ENCODE measurements around the gene NDUFA5.
A peak's percentile ranks its signal among the peaks of the same experiment; 100 is the strongest.
"Not testable (repeated sequence)": the region's sequence is repeated elsewhere in the genome, so short reads cannot be mapped to it uniquely, and the experiment has no call there.

The NDUFA5 gene

DNA sequence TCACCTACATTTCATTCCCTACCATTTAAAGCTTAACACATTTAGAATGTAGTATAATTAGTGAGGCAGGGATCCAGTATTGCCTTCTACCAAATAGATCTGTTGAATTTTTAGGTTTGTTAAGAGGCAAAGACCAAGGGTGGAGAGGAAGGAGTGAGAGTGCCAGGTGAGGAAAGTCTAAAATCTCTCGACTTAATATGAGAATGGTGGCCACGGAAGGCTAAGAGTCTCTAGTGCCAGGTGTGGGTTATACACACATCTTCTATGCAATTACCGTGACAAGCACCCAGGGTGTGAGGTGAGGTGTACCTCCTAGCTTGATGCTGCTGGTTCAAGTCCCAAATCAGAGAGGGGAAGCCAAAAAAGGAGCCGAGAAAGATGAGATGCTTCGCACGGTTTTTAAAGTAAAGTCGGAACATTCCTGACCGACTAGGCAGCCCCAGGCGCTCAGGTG is 23.7 kb downstream of the NDUFA5 start:
- Histone ChIP-seq H3K27me3 (replicated peaks; ENCODE audit: control insufficient read depth, insufficient read depth, low read length) (no peaks in the 10 kb centered on the region), H3K36me3 (ENCODE audit: control insufficient read depth, insufficient read depth, low read length, severe bottlenecking) (no peaks in the 10 kb centered on the region), H3K9me3 (ENCODE audit: control insufficient read depth, low read length) (no peaks in the 10 kb centered on the region), H3K4me3 (ENCODE audit: low read length) (peak overlapping the region; percentile 87), H3K4me1 (ENCODE audit: control insufficient read depth, insufficient read depth, low read length) (peaks cover 19% of the 10 kb centered on the region), H3K9ac (ENCODE audit: low read length) (peak overlapping the region; percentile 73)
- no peak for DNase-seq (ENCODE audit: low read depth)

DNA sequence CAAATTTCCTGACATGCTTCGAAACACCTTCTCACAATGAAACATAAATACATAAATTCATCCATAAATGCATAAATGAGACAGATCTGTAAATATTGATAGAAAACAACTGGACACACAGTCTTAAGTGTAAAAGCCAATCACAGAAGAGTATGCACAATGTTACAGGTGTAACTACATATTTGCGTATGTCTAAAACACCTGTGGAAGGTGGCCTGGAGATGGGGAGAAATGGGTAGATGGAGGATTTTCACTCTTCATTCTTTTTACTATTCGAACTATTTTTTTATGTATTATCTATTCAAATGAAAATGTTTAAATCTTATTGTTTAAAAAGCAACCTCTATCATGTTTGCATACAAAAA is 24.1 kb downstream of the NDUFA5 start:
- H3K4me1 ChIP-seq (ENCODE audit: control insufficient read depth, insufficient read depth, low read length), result peaks cover 15% of the 10 kb centered on the region
- DNase-seq (ENCODE audit: low read depth), result no peak
- peak overlapping the region; percentile 73 for H3K9ac ChIP-seq (ENCODE audit: low read length)
- no peaks in the 10 kb centered on the region for H3K9me3 ChIP-seq (ENCODE audit: control insufficient read depth, low read length)
- H3K36me3 ChIP-seq (ENCODE audit: control insufficient read depth, insufficient read depth, low read length, severe bottlenecking), result no peaks in the 10 kb centered on the region
- H3K27me3 ChIP-seq (replicated peaks; ENCODE audit: control insufficient read depth, insufficient read depth, low read length), result no peaks in the 10 kb centered on the region
- peak overlapping the region; percentile 87 for H3K4me3 ChIP-seq (ENCODE audit: low read length)

DNA sequence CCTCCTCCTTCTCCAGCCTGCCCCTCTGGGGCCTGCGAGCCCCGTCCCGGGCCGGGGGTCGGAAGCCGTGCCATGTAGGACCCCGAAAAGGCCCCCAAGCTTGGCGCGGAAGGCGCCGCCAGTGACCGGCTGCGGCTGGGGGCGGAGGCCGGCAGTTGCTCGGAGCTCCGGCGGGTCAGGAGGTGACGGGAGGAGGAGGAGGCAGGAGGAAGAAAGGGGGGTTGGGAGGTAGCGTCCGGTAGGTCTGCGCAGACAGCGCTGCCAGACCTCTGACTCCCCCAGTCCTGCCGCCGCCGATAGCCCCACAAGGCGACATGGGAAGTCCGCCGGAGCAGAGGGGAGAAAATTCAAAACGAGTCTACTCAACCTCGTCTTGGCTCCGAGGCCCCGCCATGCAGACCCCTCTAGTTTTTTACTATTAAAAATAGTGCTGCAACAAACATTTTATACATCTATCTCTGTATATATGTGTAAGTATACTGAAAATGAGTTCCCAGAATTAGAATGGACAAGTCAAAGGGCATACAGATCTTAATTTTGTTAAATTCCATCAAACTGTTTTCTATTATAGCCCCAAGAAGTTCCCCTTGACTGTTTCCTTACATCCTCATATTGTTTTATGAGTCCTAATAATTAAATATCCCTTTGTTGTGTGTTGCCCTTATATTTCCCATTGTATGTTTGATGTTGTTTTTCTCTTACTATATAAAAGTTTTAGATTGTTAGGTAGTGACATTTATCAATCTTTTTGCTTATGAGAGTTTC is 24.6 kb downstream of the NDUFA5 start:
- DNase-seq (ENCODE audit: low read depth), result peak; percentile 41
- Histone ChIP-seq H3K4me3 (ENCODE audit: low read length) (peak overlapping the region; percentile 87), H3K9ac (ENCODE audit: low read length) (peak overlapping the region; percentile 46)
- not testable (repeated sequence) for H3K36me3 ChIP-seq (ENCODE audit: control insufficient read depth, insufficient read depth, low read length, severe bottlenecking); H3K27me3 ChIP-seq (replicated peaks; ENCODE audit: control insufficient read depth, insufficient read depth, low read length); H3K9me3 ChIP-seq (ENCODE audit: control insufficient read depth, low read length); H3K4me1 ChIP-seq (ENCODE audit: control insufficient read depth, insufficient read depth, low read length)

DNA sequence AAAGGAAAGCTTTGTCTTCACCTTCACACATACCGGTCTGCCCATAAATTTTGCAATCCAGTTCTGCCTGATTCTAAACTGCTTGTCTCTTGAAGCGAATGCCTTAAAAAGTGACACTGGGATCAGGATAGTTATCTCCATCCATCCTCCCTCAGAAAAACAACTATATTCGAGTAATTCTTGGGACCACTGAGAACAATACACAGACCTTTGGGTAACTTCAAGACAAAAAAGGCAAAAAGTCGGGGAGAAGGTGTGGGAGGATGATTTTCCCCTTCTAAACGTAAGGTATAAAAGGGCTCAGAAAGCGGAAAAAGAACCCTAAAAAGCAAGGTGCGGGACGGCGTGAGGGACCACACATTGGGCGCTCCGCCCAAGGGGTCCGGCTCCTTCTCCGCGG is 25.3 kb downstream of the NDUFA5 start:
- DNase-seq (ENCODE audit: low read depth); H3K36me3 ChIP-seq (ENCODE audit: control insufficient read depth, insufficient read depth, low read length, severe bottlenecking); H3K9ac ChIP-seq (ENCODE audit: low read length); H3K9me3 ChIP-seq (ENCODE audit: control insufficient read depth, low read length); H3K4me1 ChIP-seq (ENCODE audit: control insufficient read depth, insufficient read depth, low read length); H3K27me3 ChIP-seq (replicated peaks; ENCODE audit: control insufficient read depth, insufficient read depth, low read length): not testable (repeated sequence)
- H3K4me3 ChIP-seq (ENCODE audit: low read length), result peak overlapping the region; percentile 87

DNA sequence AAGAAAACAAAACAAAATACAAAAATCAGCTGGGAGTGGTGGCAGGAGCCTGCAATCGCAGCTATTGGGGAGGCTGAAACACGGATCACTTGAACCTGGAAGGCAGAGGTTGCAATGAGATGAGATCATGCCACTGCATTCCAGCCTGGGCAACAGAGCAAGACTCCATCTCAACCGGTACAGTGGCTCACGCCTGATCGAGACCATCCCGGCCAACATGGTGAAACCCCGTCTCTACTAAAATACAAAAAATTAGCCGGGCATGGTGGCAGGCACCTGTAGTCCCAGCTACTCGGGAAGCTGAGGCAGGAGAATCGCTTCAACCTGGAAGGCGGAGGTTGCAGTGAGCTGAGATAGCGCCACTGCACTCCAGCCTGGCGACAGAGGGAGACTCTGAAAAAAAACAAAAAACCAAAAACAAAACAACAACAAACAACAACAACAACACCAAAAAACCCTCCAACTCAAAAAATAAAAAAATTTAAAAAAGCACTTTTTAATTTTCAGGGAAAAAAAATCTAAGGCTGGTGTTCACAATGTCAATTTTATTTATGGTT is 27.5 kb downstream of the NDUFA5 start:
- not testable (repeated sequence) for H3K9me3 ChIP-seq (ENCODE audit: control insufficient read depth, low read length); H3K4me3 ChIP-seq (ENCODE audit: low read length); H3K9ac ChIP-seq (ENCODE audit: low read length); H3K4me1 ChIP-seq (ENCODE audit: control insufficient read depth, insufficient read depth, low read length); H3K27me3 ChIP-seq (replicated peaks; ENCODE audit: control insufficient read depth, insufficient read depth, low read length); DNase-seq (ENCODE audit: low read depth); H3K36me3 ChIP-seq (ENCODE audit: control insufficient read depth, insufficient read depth, low read length, severe bottlenecking)

DNA sequence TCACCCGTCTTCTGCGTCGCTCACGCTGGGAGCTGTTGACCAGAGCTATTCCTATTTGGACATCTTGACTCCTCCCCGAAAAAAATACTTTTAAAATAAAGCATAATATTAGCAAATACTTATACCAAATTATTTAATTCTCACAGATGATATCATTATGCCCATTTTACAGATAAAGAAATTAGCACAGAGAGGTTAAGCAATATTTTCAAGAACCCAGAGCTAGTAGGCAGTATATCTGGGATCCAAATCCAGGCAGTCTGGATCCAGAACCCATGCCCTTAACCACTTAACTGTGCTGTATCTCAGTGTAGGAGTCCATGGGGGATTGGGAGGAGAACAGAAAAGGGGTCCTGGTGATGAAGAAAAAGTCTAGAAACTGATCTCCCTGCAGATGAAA is 29.4 kb downstream of the NDUFA5 start:
- no peaks in the 10 kb centered on the region for H3K4me1 ChIP-seq (ENCODE audit: control insufficient read depth, insufficient read depth, low read length)
- H3K27me3 ChIP-seq (replicated peaks; ENCODE audit: control insufficient read depth, insufficient read depth, low read length), result no peaks in the 10 kb centered on the region
- DNase-seq (ENCODE audit: low read depth), result no peak
- H3K9ac ChIP-seq (ENCODE audit: low read length), result no peak overlapping the region
- H3K36me3 ChIP-seq (ENCODE audit: control insufficient read depth, insufficient read depth, low read length, severe bottlenecking), result no peaks in the 10 kb centered on the region
- H3K4me3 ChIP-seq (ENCODE audit: low read length), result no peak overlapping the region
- H3K9me3 ChIP-seq (ENCODE audit: control insufficient read depth, low read length), result no peaks in the 10 kb centered on the region

DNA sequence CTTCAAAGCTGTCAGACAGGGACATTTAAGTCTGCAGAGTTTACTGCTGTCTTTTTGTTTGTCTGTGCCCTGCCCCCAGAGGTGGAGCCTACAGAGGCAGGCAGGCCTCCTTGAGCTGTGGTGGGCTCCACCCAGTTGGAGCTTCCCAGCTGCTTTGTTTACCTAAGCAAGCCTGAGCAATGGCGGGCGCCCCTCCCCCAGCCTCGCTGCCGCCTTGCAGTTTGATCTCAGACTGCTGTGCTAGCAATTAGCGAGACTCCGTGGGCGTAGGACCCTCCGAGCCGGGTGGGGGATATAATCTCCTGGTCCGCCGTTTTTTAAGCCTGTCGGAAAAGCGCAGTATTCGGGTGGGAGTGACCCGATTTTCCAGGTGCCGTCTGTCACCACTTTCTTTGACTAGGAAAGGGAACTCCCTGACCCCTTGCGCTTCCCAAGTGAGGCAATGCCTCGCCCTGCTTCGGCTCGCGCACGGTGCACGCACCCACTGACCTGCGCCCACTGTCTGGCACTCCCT is 29.8 kb downstream of the NDUFA5 start:
- not testable (repeated sequence) for H3K27me3 ChIP-seq (replicated peaks; ENCODE audit: control insufficient read depth, insufficient read depth, low read length); H3K36me3 ChIP-seq (ENCODE audit: control insufficient read depth, insufficient read depth, low read length, severe bottlenecking); DNase-seq (ENCODE audit: low read depth); H3K9me3 ChIP-seq (ENCODE audit: control insufficient read depth, low read length); H3K4me3 ChIP-seq (ENCODE audit: low read length); H3K9ac ChIP-seq (ENCODE audit: low read length); H3K4me1 ChIP-seq (ENCODE audit: control insufficient read depth, insufficient read depth, low read length)

DNA sequence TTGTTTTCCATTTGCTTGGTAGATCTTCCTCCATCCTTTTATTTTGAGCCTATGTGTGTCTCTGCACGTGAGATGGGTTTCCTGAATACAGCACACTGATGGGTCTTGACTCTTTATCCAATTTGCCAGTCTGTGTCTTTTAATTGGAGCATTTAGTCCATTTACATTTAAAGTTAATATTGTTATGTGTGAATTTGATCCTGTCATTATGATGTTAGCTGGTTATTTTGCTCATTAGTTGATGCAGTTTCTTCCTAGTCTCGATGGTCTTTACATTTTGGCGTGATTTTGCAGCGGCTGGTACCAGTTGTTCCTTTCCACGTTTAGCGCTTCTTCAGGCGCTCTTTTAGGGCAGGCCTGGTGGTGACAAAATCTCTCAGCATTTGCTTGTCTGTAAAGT is 31.1 kb downstream of the NDUFA5 start:
- not testable (repeated sequence) for DNase-seq (ENCODE audit: low read depth); H3K9ac ChIP-seq (ENCODE audit: low read length); H3K9me3 ChIP-seq (ENCODE audit: control insufficient read depth, low read length); H3K4me3 ChIP-seq (ENCODE audit: low read length); H3K27me3 ChIP-seq (replicated peaks; ENCODE audit: control insufficient read depth, insufficient read depth, low read length); H3K4me1 ChIP-seq (ENCODE audit: control insufficient read depth, insufficient read depth, low read length); H3K36me3 ChIP-seq (ENCODE audit: control insufficient read depth, insufficient read depth, low read length, severe bottlenecking)

DNA sequence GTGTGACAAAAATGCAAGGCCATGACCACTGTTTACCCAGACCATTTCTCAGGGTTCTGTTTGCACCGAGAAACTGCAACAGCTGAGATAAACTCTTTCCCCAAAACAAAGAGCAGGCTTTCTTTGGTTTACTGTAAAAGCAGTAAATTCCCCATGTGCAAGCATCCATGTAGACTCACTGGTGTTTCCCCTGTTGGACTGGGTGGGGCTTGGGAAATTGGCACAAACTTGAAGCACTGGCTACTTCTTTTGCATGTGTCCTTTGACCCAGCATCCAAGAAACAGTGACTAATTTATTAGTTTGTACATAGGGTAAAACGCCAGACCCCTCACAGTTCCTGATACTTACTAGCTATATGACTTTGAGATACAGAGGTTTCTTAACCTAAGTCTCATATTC is 35.6 kb downstream of the NDUFA5 start:
- Histone ChIP-seq H3K9ac (ENCODE audit: low read length) (no peak overlapping the region), H3K4me3 (ENCODE audit: low read length) (no peak overlapping the region), H3K27me3 (replicated peaks; ENCODE audit: control insufficient read depth, insufficient read depth, low read length) (no peaks in the 10 kb centered on the region), H3K36me3 (ENCODE audit: control insufficient read depth, insufficient read depth, low read length, severe bottlenecking) (no peaks in the 10 kb centered on the region), H3K4me1 (ENCODE audit: control insufficient read depth, insufficient read depth, low read length) (no peaks in the 10 kb centered on the region), H3K9me3 (ENCODE audit: control insufficient read depth, low read length) (no peaks in the 10 kb centered on the region)
- peak; percentile 33 for DNase-seq (ENCODE audit: low read depth)

DNA sequence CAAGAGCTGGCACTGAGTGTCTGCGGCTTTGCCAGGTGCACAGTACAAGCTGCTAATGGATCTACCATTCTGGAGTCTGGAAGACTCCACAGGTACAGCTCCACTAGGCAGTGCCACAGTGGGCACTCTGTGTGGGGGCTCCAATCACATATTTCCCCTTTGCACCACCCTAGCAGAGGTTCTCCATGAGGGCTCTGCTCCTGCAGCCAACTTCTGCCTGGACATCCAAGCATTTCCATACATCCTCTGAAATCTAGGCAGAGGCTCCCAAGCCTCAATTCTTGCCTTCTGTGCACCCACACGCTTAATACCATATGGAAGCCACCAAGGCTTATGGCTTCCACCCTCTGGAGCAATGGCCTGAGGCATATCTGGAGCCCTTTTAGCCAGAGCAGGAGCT is 52.4 kb downstream of the NDUFA5 start:
- no peak overlapping the region for H3K9ac ChIP-seq (ENCODE audit: low read length)
- no peaks in the 10 kb centered on the region for H3K36me3 ChIP-seq (ENCODE audit: control insufficient read depth, insufficient read depth, low read length, severe bottlenecking)
- no peak overlapping the region for H3K4me3 ChIP-seq (ENCODE audit: low read length)
- no peak for DNase-seq (ENCODE audit: low read depth)
- no peaks in the 10 kb centered on the region for H3K9me3 ChIP-seq (ENCODE audit: control insufficient read depth, low read length)
- H3K27me3 ChIP-seq (replicated peaks; ENCODE audit: control insufficient read depth, insufficient read depth, low read length), result no peaks in the 10 kb centered on the region
- H3K4me1 ChIP-seq (ENCODE audit: control insufficient read depth, insufficient read depth, low read length), result no peaks in the 10 kb centered on the region

DNA sequence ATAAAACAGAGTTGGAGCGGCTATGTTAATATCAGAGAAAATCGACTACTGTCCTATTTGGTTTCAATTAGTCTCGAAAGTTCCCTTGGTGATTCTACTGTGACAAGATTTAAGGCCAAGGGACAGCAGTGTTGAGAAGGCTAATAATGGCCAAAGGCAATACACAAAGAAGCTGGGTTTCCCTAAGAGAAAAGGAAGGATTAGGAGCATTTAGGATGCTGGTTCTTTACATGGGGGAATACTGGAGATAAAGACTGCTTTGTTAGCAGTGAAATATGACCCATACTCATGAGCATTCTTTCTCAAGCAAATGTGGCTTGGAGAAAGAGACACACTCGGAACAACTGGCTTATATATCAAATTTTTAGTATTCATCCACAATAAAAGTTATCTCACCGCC is 55.4 kb downstream of the NDUFA5 start:
- no peaks in the 10 kb centered on the region for H3K9me3 ChIP-seq (ENCODE audit: control insufficient read depth, low read length)
- no peak overlapping the region for H3K9ac ChIP-seq (ENCODE audit: low read length)
- H3K36me3 ChIP-seq (ENCODE audit: control insufficient read depth, insufficient read depth, low read length, severe bottlenecking), result no peaks in the 10 kb centered on the region
- H3K4me3 ChIP-seq (ENCODE audit: low read length), result no peak overlapping the region
- H3K4me1 ChIP-seq (ENCODE audit: control insufficient read depth, insufficient read depth, low read length), result no peaks in the 10 kb centered on the region
- H3K27me3 ChIP-seq (replicated peaks; ENCODE audit: control insufficient read depth, insufficient read depth, low read length), result no peaks in the 10 kb centered on the region
- DNase-seq (ENCODE audit: low read depth), result no peak
